Measurements from ENCODE around the gene PATE3. TPM values are rescaled to one million over a fixed set of nuclear protein-coding genes. Genes with fewer than 3 reads are reported as not detected.

PATE3 gene
- total RNA-seq, 1 donor from 2014 or later: not detected

DNA sequence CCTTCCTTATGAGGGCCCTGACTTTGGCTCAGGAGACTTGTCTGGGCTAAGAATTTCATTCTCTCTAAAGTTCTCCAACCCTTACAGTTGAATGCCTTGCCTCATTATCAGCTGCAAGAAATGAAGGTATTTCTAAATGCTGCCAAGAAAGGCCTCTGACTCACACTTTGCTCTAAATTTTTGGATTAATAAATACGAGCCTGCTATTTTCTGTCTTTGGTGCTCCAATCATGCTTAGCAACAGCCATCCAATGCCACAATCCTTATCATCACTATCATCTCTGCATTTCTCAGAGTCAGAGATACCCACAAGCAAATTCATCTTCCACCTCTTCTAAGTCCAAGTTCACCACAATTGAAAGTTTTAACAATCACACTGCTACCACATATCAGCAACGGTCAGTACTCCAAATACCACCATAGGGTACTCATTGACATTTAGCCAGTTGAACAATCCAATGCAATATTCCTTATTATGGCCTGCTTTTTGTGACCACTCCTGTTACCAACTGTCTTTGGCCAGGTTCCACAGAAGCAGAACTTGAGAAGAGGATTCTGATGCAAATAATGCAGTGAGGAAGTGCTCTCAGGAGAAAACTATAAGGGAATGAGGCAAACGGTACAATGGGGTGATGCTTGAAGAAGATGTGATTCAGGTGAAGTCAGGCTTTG lies 15.0 kb upstream of the PATE3 start:
- Histone ChIP-seq H3K27me3 (no peaks in the 10 kb centered on the region), H3K9me3 (no peaks in the 10 kb centered on the region), H3K4me1 (no peaks in the 10 kb centered on the region), H3K27ac (no peak overlapping the region), H3K36me3 (no peaks in the 10 kb centered on the region), H3K4me3 (no peak overlapping the region)
- ATAC-seq (no peak), DNase-seq (no peak)
- TF ChIP-seq, protein P1, sequence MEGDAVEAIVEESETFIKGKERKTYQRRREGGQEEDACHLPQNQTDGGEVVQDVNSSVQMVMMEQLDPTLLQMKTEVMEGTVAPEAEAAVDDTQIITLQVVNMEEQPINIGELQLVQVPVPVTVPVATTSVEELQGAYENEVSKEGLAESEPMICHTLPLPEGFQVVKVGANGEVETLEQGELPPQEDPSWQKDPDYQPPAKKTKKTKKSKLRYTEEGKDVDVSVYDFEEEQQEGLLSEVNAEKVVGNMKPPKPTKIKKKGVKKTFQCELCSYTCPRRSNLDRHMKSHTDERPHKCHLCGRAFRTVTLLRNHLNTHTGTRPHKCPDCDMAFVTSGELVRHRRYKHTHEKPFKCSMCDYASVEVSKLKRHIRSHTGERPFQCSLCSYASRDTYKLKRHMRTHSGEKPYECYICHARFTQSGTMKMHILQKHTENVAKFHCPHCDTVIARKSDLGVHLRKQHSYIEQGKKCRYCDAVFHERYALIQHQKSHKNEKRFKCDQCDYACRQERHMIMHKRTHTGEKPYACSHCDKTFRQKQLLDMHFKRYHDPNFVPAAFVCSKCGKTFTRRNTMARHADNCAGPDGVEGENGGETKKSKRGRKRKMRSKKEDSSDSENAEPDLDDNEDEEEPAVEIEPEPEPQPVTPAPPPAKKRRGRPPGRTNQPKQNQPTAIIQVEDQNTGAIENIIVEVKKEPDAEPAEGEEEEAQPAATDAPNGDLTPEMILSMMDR (IDR thresholded peaks at IDR 0.05): no peak
- intact Hi-C loops (cut with DNase I): no loop called here

DNA sequence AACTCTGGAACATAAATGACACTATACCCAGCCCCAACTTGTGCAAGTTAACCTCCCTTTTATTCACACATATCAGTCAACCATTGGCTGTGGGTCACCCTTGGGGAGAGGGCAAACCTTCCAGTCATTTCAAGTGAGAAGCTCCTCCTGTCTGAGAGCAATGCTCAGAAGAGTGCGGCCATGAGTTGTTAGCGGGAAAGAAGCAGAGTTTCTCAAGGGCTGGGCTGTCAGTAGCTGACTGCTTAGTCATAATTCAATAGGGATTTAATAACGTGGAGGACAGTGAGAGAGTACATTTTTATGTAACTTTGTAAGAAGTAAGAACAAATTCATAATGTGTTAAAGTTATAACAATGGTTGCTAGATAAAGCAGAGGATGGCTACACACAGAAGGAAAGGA lies 14.4 kb upstream of the PATE3 start:
- ATAC-seq (no peak), DNase-seq (no peak)
- H3K4me1 ChIP-seq: no peaks in the 10 kb centered on the region
- intact Hi-C loops (cut with DNase I): no loop called here
- TF ChIP-seq, protein P1 (IDR thresholded peaks at IDR 0.05): no peak
- H3K27me3 ChIP-seq: no peaks in the 10 kb centered on the region
- no peaks in the 10 kb centered on the region for H3K9me3 ChIP-seq
- no peaks in the 10 kb centered on the region for H3K36me3 ChIP-seq
- no peak overlapping the region for H3K4me3 ChIP-seq
- H3K27ac ChIP-seq: no peak overlapping the region

DNA sequence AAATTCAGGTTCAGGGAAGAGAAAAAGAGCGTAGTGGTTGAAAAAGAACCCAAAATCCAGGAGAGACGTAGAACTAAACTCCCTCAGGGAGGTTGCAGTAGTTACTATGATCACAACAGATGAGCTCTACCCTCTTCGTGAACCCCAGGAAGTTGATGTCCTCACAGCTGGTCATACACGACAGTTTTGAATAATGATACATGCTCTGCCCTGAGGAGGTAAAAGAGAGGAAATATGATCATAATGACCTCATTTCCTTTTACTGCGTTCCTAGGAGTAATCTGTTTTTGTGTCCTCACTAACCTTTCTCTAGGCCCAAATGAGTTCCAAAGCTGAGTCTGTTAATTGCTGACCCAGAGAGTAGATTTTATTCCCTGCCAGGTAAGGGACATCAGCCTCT lies 10.6 kb upstream of the PATE3 start:
- intact Hi-C loops (cut with DNase I): no loop called here
- TF ChIP-seq, protein P1 (IDR thresholded peaks at IDR 0.05): no peak
- Histone ChIP-seq H3K27ac (no peak overlapping the region), H3K27me3 (no peaks in the 10 kb centered on the region), H3K4me3 (no peak overlapping the region), H3K36me3 (no peaks in the 10 kb centered on the region), H3K4me1 (no peaks in the 10 kb centered on the region), H3K9me3 (no peaks in the 10 kb centered on the region)
- ATAC-seq (no peak), DNase-seq (no peak)

DNA sequence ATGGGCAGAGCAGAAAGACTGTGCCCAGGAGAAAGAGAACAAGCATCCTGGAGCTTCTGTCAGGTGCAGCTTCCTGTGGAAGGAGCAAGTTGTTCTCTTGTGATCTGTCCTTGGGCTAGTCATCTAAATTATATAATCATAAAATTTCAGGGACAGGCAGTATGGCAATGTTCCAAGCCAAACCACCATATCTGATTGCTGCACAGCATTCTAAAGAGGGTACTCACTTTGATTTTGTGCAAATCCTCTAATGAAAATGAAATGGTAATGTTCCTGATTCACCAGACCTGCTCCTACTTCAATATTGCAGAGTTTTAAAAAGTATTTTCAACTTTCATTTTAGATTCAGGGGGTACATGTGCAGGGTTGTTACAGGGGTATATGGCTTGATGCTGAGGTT lies 9.2 kb upstream of the PATE3 start, which contains the start of gene PATE2:
TSS of gene PATE2 (minus strand) at position 101 of the 400 bp plus-strand sequence. CDS start at position 46, 55 bp downstream.
- ATAC-seq (no peak), DNase-seq (no peak)
- intact Hi-C loops (cut with DNase I): no loop called here
- TF ChIP-seq, protein P1 (IDR thresholded peaks at IDR 0.05): no peak
- Histone ChIP-seq H3K27ac (no peak within 1 kb of the TSS), H3K9me3 (no peaks in the 10 kb centered on the region), H3K4me3 (no peak within 1 kb of the TSS), H3K4me1 (no peaks in the 10 kb centered on the region), H3K36me3 (no peaks in the 10 kb centered on the region), H3K27me3 (no peaks in the 10 kb centered on the region)

DNA sequence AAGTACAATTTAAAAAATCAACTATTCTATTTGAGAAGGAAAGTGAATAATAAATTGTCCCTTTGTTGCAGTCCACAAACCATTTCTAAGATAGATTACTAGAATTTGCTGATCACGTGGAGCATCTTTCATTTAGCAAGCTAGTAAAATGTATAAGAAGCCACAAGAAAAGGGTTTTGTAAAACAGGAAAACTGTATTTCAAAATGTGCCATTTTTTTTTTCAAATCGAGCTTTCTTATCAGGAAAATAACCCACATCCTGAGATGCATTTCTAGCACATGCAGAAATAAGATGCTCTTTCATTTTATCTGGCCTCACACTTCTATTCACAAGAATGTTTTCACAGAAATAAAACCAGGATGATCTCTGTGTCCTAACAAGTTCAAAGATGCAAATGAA lies 3.2 kb upstream of the PATE3 start:
- intact Hi-C loops (cut with DNase I): no loop called here
- TF ChIP-seq, protein P1 (IDR thresholded peaks at IDR 0.05): no peak
- Histone ChIP-seq H3K36me3 (no peaks in the 10 kb centered on the region), H3K4me1 (no peaks in the 10 kb centered on the region), H3K4me3 (no peak overlapping the region), H3K9me3 (no peaks in the 10 kb centered on the region), H3K27me3 (no peaks in the 10 kb centered on the region), H3K27ac (no peak overlapping the region)
- DNase-seq: no peak
- no peak for ATAC-seq

DNA sequence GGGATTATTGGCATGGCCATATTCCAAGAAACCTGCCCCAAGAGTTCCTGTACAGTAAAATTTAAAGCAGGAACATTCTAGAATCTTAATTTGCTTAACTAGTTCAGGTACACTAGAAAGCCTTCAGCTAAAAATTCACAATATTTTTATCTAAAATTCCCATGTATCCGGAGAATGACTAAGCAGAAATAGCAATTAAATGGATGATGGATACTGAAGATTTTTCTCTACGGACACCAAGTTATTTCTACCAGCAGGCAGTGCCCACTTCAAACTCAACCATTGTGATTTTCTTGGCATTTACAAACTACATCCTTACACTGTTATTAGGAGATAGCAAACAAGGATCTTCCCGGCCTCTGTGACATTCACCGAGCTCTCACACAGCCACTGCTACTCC lies 2.9 kb downstream of the PATE3 start:
- DNase-seq (no peak), ATAC-seq (no peak)
- Histone ChIP-seq H3K27ac (no peak overlapping the region), H3K36me3 (no peaks in the 10 kb centered on the region), H3K4me1 (no peaks in the 10 kb centered on the region), H3K27me3 (no peaks in the 10 kb centered on the region), H3K4me3 (no peak overlapping the region), H3K9me3 (peaks cover 3% of the 10 kb centered on the region)
- TF ChIP-seq, protein P1 (IDR thresholded peaks at IDR 0.05): no peak
- intact Hi-C loops (cut with DNase I): no loop called here

All from upper lobe of right lung (tissue), 1 donor.